KBM-7 (cell line): ENCODE measurements around the gene CAPN12.
"Not testable (repeated sequence)": the region's sequence is repeated elsewhere in the genome, so short reads cannot be mapped to it uniquely, and the experiment has no call there.

Experiments
- DNase-seq: peaks from one replicate; pipeline ENCODE4 v3.0.0-alpha.2; 2015
- in situ Hi-C: fragments of 300-500 bp; cut with MboI; formaldehyde crosslinking; loops from 2 replicates; pipeline ENCODE4 v1.14.3; 2020; ENCODE audit warnings: low sequenced_read_pairs, low pct_unique_long_range_greater_than_20kb, mixed read lengths

The CAPN12 gene

GRCh38 chr19:38773469-38774177, 29.3 kb upstream of the CAPN12 start, which contains the start of gene LGALS7:
Gene LGALS7 (minus strand): TSS chr19:38773517. CDS start chr19:38773492, 25 bp downstream.
- in situ Hi-C loops, result no loop called here
- DNase-seq, result no peak

- in situ Hi-C loops, result not testable (repeated sequence)
These were observed 27.3 kb upstream of the CAPN12 start for GRCh38 chr19:38771569-38771968.

GRCh38 chr19:38770949-38771275, 26.6 kb upstream of the CAPN12 start:
- in situ Hi-C loops, DNase-seq: not testable (repeated sequence)

More at GRCh38 chr19:38771569-38771968, 27.3 kb upstream of the CAPN12 start:
- DNase-seq, result not testable (repeated sequence)

- in situ Hi-C loops, DNase-seq: not testable (repeated sequence)
These were observed 26.1 kb upstream of the CAPN12 start for GRCh38 chr19:38770228-38770948.

- no peak for DNase-seq
- in situ Hi-C loops, result no loop called here
These were observed 25.4 kb upstream of the CAPN12 start for GRCh38 chr19:38769635-38770211.

- in situ Hi-C loops, result no loop called here
- DNase-seq, result no peak
These were observed 22.2 kb upstream of the CAPN12 start for GRCh38 chr19:38766276-38767047.

GRCh38 chr19:38765214-38765613, 20.9 kb upstream of the CAPN12 start:
- in situ Hi-C loops, result no loop called here
- DNase-seq, result no peak

- in situ Hi-C loops, result no loop called here
- no peak for DNase-seq
These were observed 19.5 kb upstream of the CAPN12 start for GRCh38 chr19:38763795-38764220.

GRCh38 chr19:38761884-38762389, 17.7 kb upstream of the CAPN12 start:
- DNase-seq, in situ Hi-C loops: not testable (repeated sequence)

GRCh38 chr19:38760805-38761517, 16.7 kb upstream of the CAPN12 start:
- DNase-seq, in situ Hi-C loops: not testable (repeated sequence)

- in situ Hi-C loops, result no loop called here
- no peak for DNase-seq
These were observed 15.3 kb upstream of the CAPN12 start for GRCh38 chr19:38759590-38760003.

GRCh38 chr19:38754196-38754595, 9.9 kb upstream of the CAPN12 start:
- DNase-seq, in situ Hi-C loops: not testable (repeated sequence)

GRCh38 chr19:38753783-38754182, 9.5 kb upstream of the CAPN12 start:
- in situ Hi-C loops, DNase-seq: not testable (repeated sequence)

GRCh38 chr19:38745316-38745715, 1.0 kb upstream of the CAPN12 start:
- in situ Hi-C loops, result no loop called here
- DNase-seq, result no peak

- in situ Hi-C loops, result no loop called here
- DNase-seq, result no peak
These were observed 600 bp upstream of the CAPN12 start for GRCh38 chr19:38744874-38745273.

GRCh38 chr19:38743394-38744297, 628 bp downstream of the CAPN12 start:
- in situ Hi-C loops, result no loop called here
- no peak for DNase-seq

- in situ Hi-C loops, result no loop called here
- DNase-seq, result no peak
These were observed 1.4 kb downstream of the CAPN12 start for GRCh38 chr19:38742906-38743305.

- in situ Hi-C loops, result no loop called here
- DNase-seq, result no peak
These were observed 2.0 kb downstream of the CAPN12 start for GRCh38 chr19:38742296-38742695.
